ENCODE results near the gene UGT3A1. TPM values are rescaled to one million over a fixed set of nuclear protein-coding genes. Genes with fewer than 3 reads are reported as not detected.

The UGT3A1 gene
- total RNA-seq, 1 experiment from 2014 or later, result not detected

DNA sequence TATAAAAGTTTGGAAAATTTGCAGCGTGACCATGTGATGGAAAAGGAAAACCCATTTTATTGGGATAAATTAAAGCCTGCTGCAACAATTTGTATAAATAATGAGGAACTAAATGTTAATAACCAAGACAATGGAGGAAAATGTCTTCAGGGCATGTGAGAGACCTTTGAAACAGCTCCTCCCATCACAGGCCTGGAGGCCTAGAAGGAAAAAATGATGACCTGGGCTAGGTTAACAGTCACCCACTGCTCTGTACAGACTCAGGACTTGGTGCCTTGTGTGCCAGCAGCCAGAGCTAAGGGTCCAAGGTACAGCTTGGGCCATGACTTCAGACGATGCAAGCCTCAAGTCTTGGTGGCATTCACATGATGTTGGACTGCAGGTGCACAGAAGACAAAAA, 22.0 kb upstream of the UGT3A1 start:
- Histone ChIP-seq H3K9me3 (ENCODE audit: control insufficient read depth, insufficient read depth, low read depth, low read length) (no peaks in the 10 kb centered on the region), H3K4me3 (ENCODE audit: low read depth in 2 of 2, low read length in 2 of 2) (no peak overlapping the region), H3K36me3 (ENCODE audit: control insufficient read depth, insufficient read depth, low read length) (no peaks in the 10 kb centered on the region), H3K27me3 (ENCODE audit: control insufficient read depth, insufficient read depth, low read length) (no peaks in the 10 kb centered on the region), H3K27ac (ENCODE audit: low read length) (no peak overlapping the region), H3K4me1 (ENCODE audit: control insufficient read depth, insufficient read depth, low read length) (no peaks in the 10 kb centered on the region)
- TF ChIP-seq, protein P1, sequence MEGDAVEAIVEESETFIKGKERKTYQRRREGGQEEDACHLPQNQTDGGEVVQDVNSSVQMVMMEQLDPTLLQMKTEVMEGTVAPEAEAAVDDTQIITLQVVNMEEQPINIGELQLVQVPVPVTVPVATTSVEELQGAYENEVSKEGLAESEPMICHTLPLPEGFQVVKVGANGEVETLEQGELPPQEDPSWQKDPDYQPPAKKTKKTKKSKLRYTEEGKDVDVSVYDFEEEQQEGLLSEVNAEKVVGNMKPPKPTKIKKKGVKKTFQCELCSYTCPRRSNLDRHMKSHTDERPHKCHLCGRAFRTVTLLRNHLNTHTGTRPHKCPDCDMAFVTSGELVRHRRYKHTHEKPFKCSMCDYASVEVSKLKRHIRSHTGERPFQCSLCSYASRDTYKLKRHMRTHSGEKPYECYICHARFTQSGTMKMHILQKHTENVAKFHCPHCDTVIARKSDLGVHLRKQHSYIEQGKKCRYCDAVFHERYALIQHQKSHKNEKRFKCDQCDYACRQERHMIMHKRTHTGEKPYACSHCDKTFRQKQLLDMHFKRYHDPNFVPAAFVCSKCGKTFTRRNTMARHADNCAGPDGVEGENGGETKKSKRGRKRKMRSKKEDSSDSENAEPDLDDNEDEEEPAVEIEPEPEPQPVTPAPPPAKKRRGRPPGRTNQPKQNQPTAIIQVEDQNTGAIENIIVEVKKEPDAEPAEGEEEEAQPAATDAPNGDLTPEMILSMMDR (IDR thresholded peaks at IDR 0.05), result no peak
- TF ChIP-seq, protein P2, sequence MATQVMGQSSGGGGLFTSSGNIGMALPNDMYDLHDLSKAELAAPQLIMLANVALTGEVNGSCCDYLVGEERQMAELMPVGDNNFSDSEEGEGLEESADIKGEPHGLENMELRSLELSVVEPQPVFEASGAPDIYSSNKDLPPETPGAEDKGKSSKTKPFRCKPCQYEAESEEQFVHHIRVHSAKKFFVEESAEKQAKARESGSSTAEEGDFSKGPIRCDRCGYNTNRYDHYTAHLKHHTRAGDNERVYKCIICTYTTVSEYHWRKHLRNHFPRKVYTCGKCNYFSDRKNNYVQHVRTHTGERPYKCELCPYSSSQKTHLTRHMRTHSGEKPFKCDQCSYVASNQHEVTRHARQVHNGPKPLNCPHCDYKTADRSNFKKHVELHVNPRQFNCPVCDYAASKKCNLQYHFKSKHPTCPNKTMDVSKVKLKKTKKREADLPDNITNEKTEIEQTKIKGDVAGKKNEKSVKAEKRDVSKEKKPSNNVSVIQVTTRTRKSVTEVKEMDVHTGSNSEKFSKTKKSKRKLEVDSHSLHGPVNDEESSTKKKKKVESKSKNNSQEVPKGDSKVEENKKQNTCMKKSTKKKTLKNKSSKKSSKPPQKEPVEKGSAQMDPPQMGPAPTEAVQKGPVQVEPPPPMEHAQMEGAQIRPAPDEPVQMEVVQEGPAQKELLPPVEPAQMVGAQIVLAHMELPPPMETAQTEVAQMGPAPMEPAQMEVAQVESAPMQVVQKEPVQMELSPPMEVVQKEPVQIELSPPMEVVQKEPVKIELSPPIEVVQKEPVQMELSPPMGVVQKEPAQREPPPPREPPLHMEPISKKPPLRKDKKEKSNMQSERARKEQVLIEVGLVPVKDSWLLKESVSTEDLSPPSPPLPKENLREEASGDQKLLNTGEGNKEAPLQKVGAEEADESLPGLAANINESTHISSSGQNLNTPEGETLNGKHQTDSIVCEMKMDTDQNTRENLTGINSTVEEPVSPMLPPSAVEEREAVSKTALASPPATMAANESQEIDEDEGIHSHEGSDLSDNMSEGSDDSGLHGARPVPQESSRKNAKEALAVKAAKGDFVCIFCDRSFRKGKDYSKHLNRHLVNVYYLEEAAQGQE (IDR thresholded peaks at IDR 0.05; ENCODE audit: insufficient read depth in 1 of 2, low read depth in 2 of 2, low read length in 1 of 2), result no peak
- TF ChIP-seq TCF7L2 (IDR thresholded peaks at IDR 0.05; ENCODE audit: low read depth, low read length), result no peak
- TF ChIP-seq POLR2AphosphoS5 (IDR thresholded peaks at IDR 0.05; ENCODE audit: low read depth, low read length), result no peak
- no peak for TF ChIP-seq SIN3A (IDR thresholded peaks at IDR 0.05; ENCODE audit: borderline replicate concordance, insufficient read depth, low read depth, low read length)
- intact Hi-C loops (cut with micrococcal nuclease; ENCODE audit: unreplicated experiment), result no loop called here
- CTCF ChIA-PET, result no interaction called here
- in situ Hi-C loops (cut with HindIII; ENCODE audit: low pct_unique_long_range_greater_than_20kb, low sequenced_read_pairs), result no loop called here
- POLR2A ChIA-PET, result no interaction called here
- DNase-seq (ENCODE audit: low read depth, low spot score) (no peak), ATAC-seq (no peak)
- no TSS peak for BruUV-seq (replicated peaks)

DNA sequence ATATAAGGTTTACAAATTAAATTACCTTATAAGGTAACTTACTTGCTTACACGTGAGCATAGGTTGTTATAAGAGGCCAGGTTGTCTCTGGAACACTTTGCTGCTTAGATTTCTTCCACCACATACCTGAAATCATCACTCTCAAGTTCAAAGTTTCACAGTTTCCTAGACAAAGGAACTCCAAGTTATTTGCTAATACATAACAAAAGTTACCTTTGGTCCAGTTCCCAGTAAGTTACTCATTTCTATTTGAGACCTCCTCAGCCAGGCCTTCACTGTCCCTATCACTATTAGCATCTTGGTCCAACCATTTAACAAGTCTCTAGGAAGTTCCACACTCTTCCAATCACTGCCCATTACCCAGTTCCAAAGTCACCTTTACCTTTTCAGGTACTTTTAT, 18.5 kb upstream of the UGT3A1 start:
- no peaks in the 10 kb centered on the region for H3K4me1 ChIP-seq (ENCODE audit: control insufficient read depth, insufficient read depth, low read length)
- POLR2A ChIA-PET, result no interaction called here
- no TSS peak for BruUV-seq (replicated peaks)
- H3K36me3 ChIP-seq (ENCODE audit: control insufficient read depth, insufficient read depth, low read length), result no peaks in the 10 kb centered on the region
- H3K27ac ChIP-seq (ENCODE audit: low read length), result no peak overlapping the region
- H3K4me3 ChIP-seq (ENCODE audit: low read depth in 2 of 2, low read length in 2 of 2), result no peak overlapping the region
- TF ChIP-seq TCF7L2 (IDR thresholded peaks at IDR 0.05; ENCODE audit: low read depth, low read length) (no peak), POLR2AphosphoS5 (IDR thresholded peaks at IDR 0.05; ENCODE audit: low read depth, low read length) (no peak), SIN3A (IDR thresholded peaks at IDR 0.05; ENCODE audit: borderline replicate concordance, insufficient read depth, low read depth, low read length) (no peak)
- TF ChIP-seq, protein P2 (IDR thresholded peaks at IDR 0.05; ENCODE audit: insufficient read depth in 1 of 2, low read depth in 2 of 2, low read length in 1 of 2), result no peak
- TF ChIP-seq, protein P1 (IDR thresholded peaks at IDR 0.05), result no peak
- in situ Hi-C loops (cut with HindIII; ENCODE audit: low pct_unique_long_range_greater_than_20kb, low sequenced_read_pairs), result no loop called here
- no peaks in the 10 kb centered on the region for H3K27me3 ChIP-seq (ENCODE audit: control insufficient read depth, insufficient read depth, low read length)
- intact Hi-C loops (cut with micrococcal nuclease; ENCODE audit: unreplicated experiment), result no loop called here
- CTCF ChIA-PET, result no interaction called here
- no peaks in the 10 kb centered on the region for H3K9me3 ChIP-seq (ENCODE audit: control insufficient read depth, insufficient read depth, low read depth, low read length)
- no peak for DNase-seq (ENCODE audit: low read depth, low spot score)
- ATAC-seq, result no peak
